Endothelial cell of umbilical vein (primary cell): ENCODE measurements around the gene LARP7. TPM values are rescaled to one million over a fixed set of nuclear protein-coding genes. Genes with fewer than 3 reads are reported as not detected.
"Not testable (repeated sequence)": the region's sequence is repeated elsewhere in the genome, so short reads cannot be mapped to it uniquely, and the experiment has no call there.

Experiments used
- BruUV-seq: library from RNA; stranded (reverse); fragments of 400-500 nt; replicated peaks from 2 replicates; lab custom pipeline; 2021; lab: Mats Ljungman, UMichigan
- CTCF ChIA-PET: fragments of 300-600, 350-600 bp; sonication (Branson Sonifier 250); formaldehyde crosslinking; loops from one replicate; lab custom pipeline; 2021; ENCODE audit warnings: antibody characterized with exemption, inconsistent platforms; lab: Charles Lee
- POLR2A ChIA-PET: fragments of 300-600, 350-600 bp; sonication (Branson Sonifier 250); formaldehyde crosslinking; loops from one replicate; lab custom pipeline; 2021; ENCODE audit warnings: antibody characterized with exemption, inconsistent platforms; lab: Charles Lee
- DNase-seq: peaks from one replicate; pipeline ENCODE4 v3.0.0-alpha.2; 2011; ENCODE audit warnings: low read depth, low spot score
- FAIRE-seq: peaks from 2 replicates; lab custom pipeline; 2011; peaks lifted over from hg19 to GRCh38; lab: Jason Lieb, UNC
- H2AFZ ChIP-seq: 2 replicates; pipeline ENCODE4 v1.6.0; 2012; ENCODE audit warnings: low read depth, low read length, control low read depth, inconsistent platforms
- H3K27ac ChIP-seq: 2 replicates; pipeline ENCODE4 v1.5.1; 2011; ENCODE audit warnings: low read depth, mild to moderate bottlenecking, control low read depth, low read length, moderate library complexity; ENCODE audit not compliant: insufficient read depth
- H3K27me3 ChIP-seq, 2 experiments: 2 replicates each; pipeline versions ENCODE4 v1.6.0 to v1.6.1; 2011; ENCODE audit warnings: low read length in 2 of 2, mixed read lengths in 1 of 2; ENCODE audit not compliant: control insufficient read depth in 2 of 2, insufficient read depth in 2 of 2
- H3K36me3 ChIP-seq, 2 experiments: 2 replicates in 1 of 2; 3 replicates in 1 of 2; pipeline ENCODE4 v1.5.1; 2011; ENCODE audit warnings: low read length in 2 of 2, mild to moderate bottlenecking in 1 of 2, moderate library complexity in 1 of 2; ENCODE audit not compliant: control insufficient read depth in 2 of 2, insufficient read depth in 2 of 2; ENCODE audit errors: extremely low read depth in 1 of 2
- H3K4me1 ChIP-seq: 3 replicates; pipeline ENCODE4 v1.5.1; 2011; ENCODE audit warnings: mild to moderate bottlenecking, low read length; ENCODE audit not compliant: control insufficient read depth, insufficient read depth; ENCODE audit errors: extremely low read depth
- H3K4me2 ChIP-seq: 2 replicates; pipeline ENCODE4 v1.6.1; 2011; ENCODE audit warnings: low read length, control low read depth, mixed read lengths; ENCODE audit not compliant: insufficient read depth
- H3K4me3 ChIP-seq, 3 experiments: fragments of 200-600 bp in 1 of 3; sonication (generic), shearing (Covaris generic) in 1 of 3; replicated peaks in 1 of 3; 2 replicates each; pipeline ENCODE4 v1.5.1; 2011 to 2016; ENCODE audit warnings: control low read depth in 3 of 3, low read length in 3 of 3, mild to moderate bottlenecking in 2 of 3, inconsistent platforms in 1 of 3, low read depth in 1 of 3, moderate library complexity in 1 of 3; ENCODE audit not compliant: insufficient read depth in 1 of 3
- H3K79me2 ChIP-seq: 2 replicates; pipeline ENCODE4 v1.6.0; 2012; ENCODE audit warnings: low read length, inconsistent platforms; ENCODE audit not compliant: control insufficient read depth, insufficient read depth
- H3K9ac ChIP-seq: replicated peaks from 2 replicates; pipeline ENCODE3; 2011; ENCODE audit warnings: low read length, control low read depth; ENCODE audit not compliant: insufficient read depth; ENCODE audit errors: extremely low read depth
- H3K9me1 ChIP-seq: replicated peaks from 3 replicates; pipeline ENCODE4 v1.6.0; 2011; ENCODE audit warnings: mild to moderate bottlenecking, low read length; ENCODE audit not compliant: control insufficient read depth, insufficient read depth; ENCODE audit errors: extremely low read depth
- H3K9me3 ChIP-seq: replicated peaks from 2 replicates; pipeline ENCODE4 v1.5.1; 2012; ENCODE audit warnings: low read length, inconsistent platforms; ENCODE audit not compliant: control insufficient read depth, insufficient read depth
- H4K20me1 ChIP-seq: replicated peaks from 2 replicates; pipeline ENCODE3; 2011; ENCODE audit warnings: mild to moderate bottlenecking, low read length; ENCODE audit not compliant: control insufficient read depth, insufficient read depth; ENCODE audit errors: extremely low read depth
- EZH2 ChIP-seq: IDR thresholded peaks from 2 replicates; pipeline ENCODE4 v1.6.1; 2012; ENCODE audit warnings: borderline replicate concordance, low read depth, mild to moderate bottlenecking, moderate library complexity, low read length, inconsistent platforms; ENCODE audit not compliant: severe bottlenecking
- POLR2A ChIP-seq: IDR thresholded peaks from 2 replicates; pipeline ENCODE4 v1.6.1; 2012; ENCODE audit warnings: low read depth, mild to moderate bottlenecking, control low read depth, low read length
- POLR2AphosphoS5 ChIP-seq: IDR thresholded peaks from 2 replicates; pipeline ENCODE4 v1.6.1; 2012; ENCODE audit warnings: low read depth, mild to moderate bottlenecking, control low read depth, low read length, moderate library complexity; ENCODE audit not compliant: insufficient read depth
- dilution Hi-C: fragments of 300-500 bp; cut with MboI; formaldehyde crosslinking; loops from one replicate; pipeline ENCODE4 v1.15.0; 2019; ENCODE audit warnings: low sequenced_read_pairs; ENCODE audit not compliant: extremely low pct_ligation_motif_present
- intact Hi-C: fragments of 100-400 bp; cut with micrococcal nuclease; formaldehyde crosslinking; loops from one replicate; pipeline ENCODE4 v1.10.0; 2022
- polyA plus RNA-seq, 4 experiments: library from polyadenylated mRNA; depleted of rRNA in 3 of 4; stranded (reverse) in 3 of 4; unstranded in 1 of 4; fragments of >200 nt; gene quantifications; 2 replicates each; pipeline versions ENCODE4 v1.2.1 to v1.2.3, GENCODE V29; 2011 to 2012; ENCODE audit warnings: missing spikeins in 1 of 4
- total RNA-seq: library from RNA; stranded (reverse); gene quantifications from 2 replicates; pipeline ENCODE4 v1.2.3, GENCODE V29; 2021

Gene LARP7
- total and polyA plus RNA-seq, 2 donors (not counting 3 experiments of a cell fraction or from before 2014, with no cell fraction given), result 6.9 to 35.1 TPM

GRCh38 chr4:112704991-112705845 is 68.3 kb downstream of the LARP7 start:
- Histone ChIP-seq H3K4me3 (no peak overlapping the region), H3K9me3 (no peaks in the 10 kb centered on the region), H4K20me1 (no peaks in the 10 kb centered on the region), H3K36me3 (no peaks in the 10 kb centered on the region), H2AFZ (peak overlapping the region; percentile 20), H3K4me1 (no peaks in the 10 kb centered on the region), H3K4me2 (peak overlapping the region; percentile 31), H3K27me3 (peaks cover 23 to 37% of the 10 kb centered on the region in 2 experiments), H3K79me2 (no peaks in the 10 kb centered on the region), H3K27ac (no peak overlapping the region), H3K9ac (no peak overlapping the region), H3K9me1 (no peaks in the 10 kb centered on the region)
- ChIA-PET POLR2A (no interaction called here), CTCF (interaction anchor here (1.6 kb wide), 1 partner anchor 14 kb away, joined by 4 read pairs; no protein-coding TSS in a partner anchor)
- TF ChIP-seq POLR2AphosphoS5 (no peak), POLR2A (no peak), EZH2 (peak; percentile 65)
- intact Hi-C loops, result loop anchor here (1.0 kb wide), 1 partner anchor 68 kb away; the partner anchor contains the start of gene LARP7
- dilution Hi-C loops, result no loop called here
- BruUV-seq, result no TSS peak
- DNase-seq, result peak; percentile 46
- no peak for FAIRE-seq

DNA sequence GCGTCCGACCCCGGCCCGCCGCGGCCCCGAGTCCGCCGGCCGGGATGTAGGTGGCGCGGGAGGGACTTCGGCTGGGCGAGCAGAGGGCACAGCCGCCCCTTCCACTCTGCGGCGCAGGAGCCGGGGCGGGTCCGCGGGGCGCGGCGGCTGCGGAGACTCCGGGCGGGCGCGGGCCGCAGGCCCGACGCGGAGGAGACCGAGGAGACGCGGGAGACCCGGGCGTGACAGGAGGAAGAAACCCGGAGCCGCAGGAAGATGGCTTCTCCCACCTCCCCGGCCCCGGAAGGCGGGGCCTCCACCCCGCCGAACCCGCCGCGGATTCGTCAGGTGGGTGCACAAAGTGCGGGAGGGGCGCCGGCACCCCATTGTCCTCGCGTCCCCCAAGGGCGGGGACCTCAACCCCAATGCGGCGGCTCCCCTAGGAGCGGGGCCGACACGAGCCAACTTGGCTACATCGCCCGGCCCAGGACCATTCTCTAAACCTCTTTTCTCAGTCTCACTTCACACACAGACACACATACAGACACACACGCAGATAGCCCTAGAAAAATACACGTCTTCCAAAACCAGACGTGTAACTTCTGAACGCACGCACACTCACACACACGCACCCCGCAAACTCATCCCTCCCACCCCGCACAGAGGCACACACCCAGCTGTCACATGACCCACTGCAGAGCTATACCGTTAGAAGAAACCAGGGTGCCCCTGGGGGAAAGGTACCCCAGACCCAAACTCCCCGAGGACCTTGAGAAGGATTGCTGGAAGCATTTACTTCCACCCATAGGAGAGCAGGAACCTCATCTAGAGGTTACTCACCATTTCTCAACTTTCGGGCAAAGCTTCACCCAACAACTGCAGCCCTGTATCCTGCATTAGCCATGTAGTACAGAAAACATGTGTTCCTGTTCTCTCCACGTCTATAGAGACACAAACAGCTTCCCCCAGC is 69.2 kb downstream of the LARP7 start:
- H3K79me2 ChIP-seq, H3K9me3 ChIP-seq, dilution Hi-C loops, H3K9ac ChIP-seq, H3K27ac ChIP-seq, H3K36me3 ChIP-seq, DNase-seq, BruUV-seq, H4K20me1 ChIP-seq, POLR2A ChIA-PET, H3K4me2 ChIP-seq, FAIRE-seq, H3K9me1 ChIP-seq, H3K4me1 ChIP-seq: not testable (repeated sequence)
- peaks cover 23 to 37% of the 10 kb centered on the region in 2 experiments for H3K27me3 ChIP-seq
- intact Hi-C loops, result loop anchor here (1.0 kb wide), 1 partner anchor 69 kb away; the partner anchor contains the start of gene LARP7
- peak; percentile 62 for TF ChIP-seq EZH2
- peak overlapping the region in 1 of 3 experiments; percentile 29 for H3K4me3 ChIP-seq
- H2AFZ ChIP-seq, result peak overlapping the region; percentile 9
- CTCF ChIA-PET, result interaction anchor here (1.0 kb wide), 1 partner anchor 25 kb away, joined by 3 read pairs; no protein-coding TSS in a partner anchor
